SK-N-SH (cell line): Measurements from ENCODE around the gene KIR3DL3.
"Not testable (repeated sequence)": the region's sequence is repeated elsewhere in the genome, so short reads cannot be mapped to it uniquely, and the experiment has no call there.

Source experiments
- CTCF ChIP-seq: fragments of 200-600 bp; sonication (generic); IDR thresholded peaks from 2 replicates; pipeline ENCODE4 v1.6.1; 2017; ENCODE audit warnings: antibody characterized with exemption, mild to moderate bottlenecking, moderate library complexity
- GABPA ChIP-seq: IDR thresholded peaks from 2 replicates; pipeline ENCODE4 v1.4.0; 2012; ENCODE audit warnings: low read depth, mild to moderate bottlenecking
- MAX ChIP-seq: IDR thresholded peaks from 2 replicates; pipeline ENCODE4 v1.4.0; 2012; ENCODE audit warnings: low read depth
- MEF2A ChIP-seq: IDR thresholded peaks from 2 replicates; pipeline ENCODE4 v1.4.0; 2012; ENCODE audit warnings: low read depth, borderline replicate concordance
- PBX3 ChIP-seq: IDR thresholded peaks from 2 replicates; pipeline ENCODE4; 2012
- POLR2AphosphoS5 ChIP-seq: IDR thresholded peaks from 2 replicates; pipeline ENCODE4 v1.6.1; 2012; ENCODE audit warnings: low read depth, low read length
- RAD21 ChIP-seq: IDR thresholded peaks from 2 replicates; pipeline ENCODE4 v1.6.1; 2012; ENCODE audit warnings: mild to moderate bottlenecking, low read length
- RCOR1 ChIP-seq: fragments of 150-350 bp; IDR thresholded peaks from 2 replicates; pipeline ENCODE4 v1.6.1; 2017; ENCODE audit warnings: antibody characterized with exemption, low read length
- TCF12 ChIP-seq: IDR thresholded peaks from 2 replicates; pipeline ENCODE4 v1.4.0; 2012
- TEAD4 ChIP-seq: IDR thresholded peaks from 2 replicates; pipeline ENCODE4 v1.4.0; 2012; ENCODE audit warnings: mild to moderate bottlenecking, borderline replicate concordance; ENCODE audit not compliant: insufficient read depth
- USF1 ChIP-seq: IDR thresholded peaks from 2 replicates; pipeline ENCODE4 v1.4.0; 2012; ENCODE audit warnings: low read depth, borderline replicate concordance
- YY1 ChIP-seq: IDR thresholded peaks from 2 replicates; pipeline ENCODE4 v1.4.0; 2012; ENCODE audit warnings: low read depth, mild to moderate bottlenecking
- ZBTB33 ChIP-seq: IDR thresholded peaks from 2 replicates; pipeline ENCODE4 v1.4.0; 2012; ENCODE audit warnings: low read depth, borderline replicate concordance

GRCh38 chr19:54741950-54742349 is 17.7 kb downstream of the KIR3DL3 start:
- TF ChIP-seq TEAD4, MAX, TCF12, GABPA, POLR2AphosphoS5, YY1, CTCF, RCOR1, RAD21, PBX3, MEF2A, USF1, ZBTB33: not testable (repeated sequence)
